CD4-positive, CD25-positive, alpha-beta regulatory T cell (primary cell): Measurements from ENCODE around the gene ATXN1. TPM values are rescaled to one million over a fixed set of nuclear protein-coding genes. Genes with fewer than 3 reads are reported as not detected.

ENCODE experiments used
- ATAC-seq, 2 donors: fragments of 150-1000 bp; cut with Tn5 transposase; one replicate each; pipeline ENCODE4 v1.10.0; 2021; ENCODE audit warnings: low read depth in 2 of 2, moderate number of reproducible peaks in 2 of 2, moderate library complexity in 1 of 2
- DNase-seq, 3 donors: peaks; one replicate each; pipeline versions ENCODE4 v3.0.0 to v3.0.0-alpha.2; 2012 to 2022; ENCODE audit warnings: mixed read lengths in 1 of 3
- H3K27ac ChIP-seq: one replicate; pipeline ENCODE4 v1.7.0; 2013; ENCODE audit warnings: mild to moderate bottlenecking, low read length; ENCODE audit not compliant: insufficient read depth, poor library complexity, severe bottlenecking
- H3K27me3 ChIP-seq: one replicate; pipeline ENCODE4 v1.7.0; 2013; ENCODE audit warnings: low read length; ENCODE audit not compliant: control insufficient read depth, insufficient read depth
- H3K36me3 ChIP-seq: one replicate; pipeline ENCODE4 v1.7.0; 2013; ENCODE audit warnings: mild to moderate bottlenecking, low read length, moderate library complexity; ENCODE audit not compliant: control insufficient read depth, insufficient read depth
- H3K4me1 ChIP-seq: 2 replicates; pipeline ENCODE4 v1.7.0; 2013; ENCODE audit warnings: mild to moderate bottlenecking, low read length; ENCODE audit not compliant: insufficient read depth, control insufficient read depth, poor library complexity, severe bottlenecking
- H3K4me3 ChIP-seq: one replicate; pipeline ENCODE4 v1.7.0; 2013; ENCODE audit warnings: low read depth, mild to moderate bottlenecking, low read length, moderate library complexity
- H3K9me3 ChIP-seq, 2 experiments: 1 replicate in 1 of 2; 2 replicates in 1 of 2; pipeline ENCODE4 v1.7.0; 2013; ENCODE audit warnings: low read length in 2 of 2, mild to moderate bottlenecking in 1 of 2, moderate library complexity in 1 of 2; ENCODE audit not compliant: control insufficient read depth in 2 of 2
- H3K27ac Mint-ChIP-seq, 3 donors: one replicate each; pipeline ENCODE4 v1.8.0; 2020 to 2022; ENCODE audit warnings: mild to moderate bottlenecking in 3 of 3, mixed read lengths in 3 of 3, moderate library complexity in 2 of 3
- H3K27me3 Mint-ChIP-seq: one replicate; pipeline ENCODE4 v1.8.0; 2022; ENCODE audit warnings: mild to moderate bottlenecking, mixed read lengths
- H3K36me3 Mint-ChIP-seq: one replicate; pipeline ENCODE4 v1.8.0; 2020; ENCODE audit warnings: mixed read lengths
- H3K4me1 Mint-ChIP-seq, 4 donors: one replicate each; pipeline ENCODE4 v1.8.0; 2020 to 2022; ENCODE audit warnings: mixed read lengths in 4 of 4, mild to moderate bottlenecking in 1 of 4
- H3K4me3 Mint-ChIP-seq, 4 donors: one replicate each; pipeline ENCODE4 v1.8.0; 2020 to 2022; ENCODE audit warnings: mild to moderate bottlenecking in 4 of 4, mixed read lengths in 4 of 4, moderate library complexity in 3 of 4
- H3K9me3 Mint-ChIP-seq, 7 donors: one replicate each; pipeline ENCODE4 v1.8.0; 2020 to 2022; ENCODE audit warnings: mixed read lengths in 7 of 7, mild to moderate bottlenecking in 3 of 7, moderate library complexity in 2 of 7
- polyA plus RNA-seq, 4 donors: library from polyadenylated mRNA; unstranded; fragments of 300-500 nt; fragmentation: Illumina TruSeq; gene quantifications; one replicate each; pipeline ENCODE4 v1.2.3, GENCODE V29; 2021
- total RNA-seq: library from RNA; stranded (reverse); gene quantifications from one replicate; pipeline ENCODE4 v1.2.3, GENCODE V29; 2022

ATXN1 gene
- total and polyA plus RNA-seq, 5 donors from 2014 or later = 15.8 to 191 (median 19.2) TPM

- peak overlapping the region; percentile 54 to 97 (median 78) for H3K27ac Mint-ChIP-seq
- Histone ChIP-seq H3K4me3 (no peak overlapping the region), H3K9me3 (no peaks in the 10 kb centered on the region), H3K27me3 (no peaks in the 10 kb centered on the region), H3K4me1 (peaks cover 51% of the 10 kb centered on the region), H3K27ac (peak overlapping the region; percentile 95), H3K36me3 (peaks cover 2% of the 10 kb centered on the region)
- H3K4me1 Mint-ChIP-seq = peaks cover 24 to 83% (median 70%) of the 10 kb centered on the region in 4 donors
- no peak overlapping the region for H3K4me3 Mint-ChIP-seq
- H3K36me3 Mint-ChIP-seq = peaks cover 7% of the 10 kb centered on the region
- no peak for DNase-seq
- H3K27me3 Mint-ChIP-seq = no peaks in the 10 kb centered on the region
- H3K9me3 Mint-ChIP-seq = no peaks in the 10 kb centered on the region
- no peak for ATAC-seq
Observed at GRCh38 chr6:16490616-16491015, 270.6 kb downstream of the ATXN1 start.

- Mint-ChIP-seq H3K27ac (peak overlapping the region; percentile 78 to 97 (median 97)), H3K36me3 (peaks cover 8% of the 10 kb centered on the region), H3K9me3 (no peaks in the 10 kb centered on the region), H3K4me1 (peaks cover 25 to 84% (median 67%) of the 10 kb centered on the region in 4 donors), H3K4me3 (peak overlapping the region; percentile 12 to 86 (median 84)), H3K27me3 (no peaks in the 10 kb centered on the region)
- ATAC-seq (no peak), DNase-seq (no peak)
- H3K27me3 ChIP-seq = no peaks in the 10 kb centered on the region
- H3K36me3 ChIP-seq = no peaks in the 10 kb centered on the region
- no peaks in the 10 kb centered on the region for H3K9me3 ChIP-seq
- peaks cover 62% of the 10 kb centered on the region for H3K4me1 ChIP-seq
- peak overlapping the region; percentile 85 for H3K4me3 ChIP-seq
- peak overlapping the region; percentile 95 for H3K27ac ChIP-seq
Observed at GRCh38 chr6:16488813-16489212, 272.4 kb downstream of the ATXN1 start.

GRCh38 chr6:16487996-16488674 is 273.1 kb downstream of the ATXN1 start:
- H3K4me1 ChIP-seq = peaks cover 67% of the 10 kb centered on the region
- H3K27ac ChIP-seq = peak overlapping the region; percentile 95
- H3K4me3 ChIP-seq = peak overlapping the region; percentile 85
- Mint-ChIP-seq H3K9me3 (no peaks in the 10 kb centered on the region), H3K4me1 (peaks cover 31 to 84% (median 72%) of the 10 kb centered on the region in 4 donors), H3K36me3 (peaks cover 12% of the 10 kb centered on the region), H3K27ac (peak overlapping the region; percentile 78 to 97 (median 97)), H3K27me3 (no peaks in the 10 kb centered on the region), H3K4me3 (peak overlapping the region; percentile 83 to 93 (median 85))
- peak; percentile 81 to 82 for ATAC-seq
- peak in 2 of 3 donors; percentile 60 to 88 for DNase-seq
- H3K9me3 ChIP-seq = no peaks in the 10 kb centered on the region
- no peaks in the 10 kb centered on the region for H3K36me3 ChIP-seq
- no peaks in the 10 kb centered on the region for H3K27me3 ChIP-seq

GRCh38 chr6:16486661-16487060 is 274.6 kb downstream of the ATXN1 start:
- Mint-ChIP-seq H3K27ac (peak overlapping the region; percentile 78 to 97 (median 97)), H3K4me1 (peaks cover 37 to 92% (median 80%) of the 10 kb centered on the region in 4 donors), H3K27me3 (no peaks in the 10 kb centered on the region), H3K9me3 (no peaks in the 10 kb centered on the region), H3K4me3 (peak overlapping the region; percentile 83 to 93 (median 85)), H3K36me3 (peaks cover 9% of the 10 kb centered on the region)
- peak overlapping the region; percentile 95 for H3K27ac ChIP-seq
- no peaks in the 10 kb centered on the region for H3K36me3 ChIP-seq
- DNase-seq = peak in 2 of 3 donors; percentile 42 to 77
- no peaks in the 10 kb centered on the region for H3K27me3 ChIP-seq
- ATAC-seq = no peak
- peaks cover 81% of the 10 kb centered on the region for H3K4me1 ChIP-seq
- peaks cover 0 to 3% of the 10 kb centered on the region in 2 experiments for H3K9me3 ChIP-seq
- peak overlapping the region; percentile 85 for H3K4me3 ChIP-seq

GRCh38 chr6:16483315-16483875 is 277.9 kb downstream of the ATXN1 start:
- H3K27me3 ChIP-seq = no peaks in the 10 kb centered on the region
- H3K36me3 ChIP-seq = peaks cover 7% of the 10 kb centered on the region
- peak overlapping the region; percentile 95 for H3K27ac ChIP-seq
- H3K4me1 ChIP-seq = peaks cover 86% of the 10 kb centered on the region
- peaks cover 0 to 3% of the 10 kb centered on the region in 2 experiments for H3K9me3 ChIP-seq
- Mint-ChIP-seq H3K4me1 (peaks cover 30 to 92% (median 76%) of the 10 kb centered on the region in 4 donors), H3K36me3 (peaks cover 12% of the 10 kb centered on the region), H3K4me3 (peak overlapping the region; percentile 67 to 85 (median 80)), H3K9me3 (no peaks in the 10 kb centered on the region), H3K27me3 (no peaks in the 10 kb centered on the region), H3K27ac (peak overlapping the region; percentile 93 to 97 (median 97))
- ATAC-seq (peak; percentile 49 to 50), DNase-seq (peak; percentile 29 to 91 (median 80))
- peak overlapping the region; percentile 64 for H3K4me3 ChIP-seq

- H3K4me3 Mint-ChIP-seq = peak overlapping the region; percentile 67 to 85 (median 80)
- H3K9me3 Mint-ChIP-seq = no peaks in the 10 kb centered on the region
- peak overlapping the region; percentile 93 to 97 (median 97) for H3K27ac Mint-ChIP-seq
- no peak for ATAC-seq
- H3K4me3 ChIP-seq = peak overlapping the region; percentile 64
- peaks cover 0 to 3% of the 10 kb centered on the region in 2 experiments for H3K9me3 ChIP-seq
- peaks cover 24 to 92% (median 74%) of the 10 kb centered on the region in 4 donors for H3K4me1 Mint-ChIP-seq
- H3K27me3 Mint-ChIP-seq = no peaks in the 10 kb centered on the region
- peak overlapping the region; percentile 95 for H3K27ac ChIP-seq
- H3K27me3 ChIP-seq = no peaks in the 10 kb centered on the region
- DNase-seq = peak in 1 of 3 donors; percentile 71
- H3K4me1 ChIP-seq = peaks cover 86% of the 10 kb centered on the region
- peaks cover 15% of the 10 kb centered on the region for H3K36me3 Mint-ChIP-seq
- peaks cover 7% of the 10 kb centered on the region for H3K36me3 ChIP-seq
Observed at GRCh38 chr6:16482702-16483314, 278.5 kb downstream of the ATXN1 start.

- Mint-ChIP-seq H3K27ac (peak overlapping the region; percentile 93 to 97 (median 97)), H3K27me3 (no peaks in the 10 kb centered on the region), H3K4me1 (peaks cover 20 to 92% (median 73%) of the 10 kb centered on the region in 4 donors), H3K9me3 (no peaks in the 10 kb centered on the region), H3K4me3 (peak overlapping the region; percentile 29 to 73 (median 56)), H3K36me3 (peaks cover 20% of the 10 kb centered on the region)
- no peaks in the 10 kb centered on the region for H3K27me3 ChIP-seq
- ATAC-seq (peak; percentile 79 to 85), DNase-seq (peak; percentile 65 to 95 (median 87))
- peak overlapping the region; percentile 95 for H3K27ac ChIP-seq
- H3K4me1 ChIP-seq = peaks cover 86% of the 10 kb centered on the region
- peak overlapping the region; percentile 64 for H3K4me3 ChIP-seq
- peaks cover 0 to 3% of the 10 kb centered on the region in 2 experiments for H3K9me3 ChIP-seq
- H3K36me3 ChIP-seq = peaks cover 7% of the 10 kb centered on the region
Observed at GRCh38 chr6:16481697-16482399, 279.4 kb downstream of the ATXN1 start.
